SJSA1 (cell line): ENCODE data around the gene AMER2. TPM values are rescaled to one million over a fixed set of nuclear protein-coding genes. Genes with fewer than 3 reads are reported as not detected.
"Not testable (repeated sequence)": the region's sequence is repeated elsewhere in the genome, so short reads cannot be mapped to it uniquely, and the experiment has no call there.

ENCODE experiments used
- DNase-seq, 2 experiments: peaks; one replicate each; pipeline ENCODE4 v3.0.0-alpha.2; 2015 to 2020; ENCODE audit warnings: low spot score in 2 of 2, low read depth in 1 of 2
- H3K27ac ChIP-seq: fragments of 250-450 bp; sonication (Bioruptor Pico); 2 replicates; pipeline ENCODE4 v1.5.1; 2020; ENCODE audit warnings: mild to moderate bottlenecking, moderate library complexity
- H3K27me3 ChIP-seq: fragments of 250-450 bp; sonication (Bioruptor Pico); replicated peaks from 2 replicates; pipeline ENCODE4 v1.5.1; 2020; ENCODE audit warnings: mild to moderate bottlenecking, moderate library complexity
- H3K36me3 ChIP-seq: fragments of 250-450 bp; sonication (Bioruptor Pico); 2 replicates; pipeline ENCODE4 v1.5.1; 2020; ENCODE audit warnings: mild to moderate bottlenecking
- H3K4me1 ChIP-seq: fragments of 250-450 bp; sonication (Bioruptor Pico); replicated peaks from 2 replicates; pipeline ENCODE4 v1.6.1; 2021; ENCODE audit warnings: mild to moderate bottlenecking
- H3K4me3 ChIP-seq: fragments of 250-450 bp; sonication (Bioruptor Pico); 2 replicates; pipeline ENCODE4 v1.5.1; 2020; ENCODE audit warnings: mild to moderate bottlenecking
- H3K9me3 ChIP-seq: fragments of 250-450 bp; sonication (Bioruptor Pico); replicated peaks from 2 replicates; pipeline ENCODE4 v1.5.1; 2020; ENCODE audit warnings: mild to moderate bottlenecking
- total RNA-seq: library from RNA; depleted of rRNA; stranded (reverse); fragments of >200 nt; shearing (Covaris generic); gene quantifications from 2 replicates; pipeline ENCODE4 v1.2.3, GENCODE V29; 2014

AMER2 gene
- total RNA-seq, 1 experiment from 2014 or later = not detected

GRCh38 chr13:25177012-25177411, 4.9 kb upstream of the AMER2 start:
- peaks cover 16% of the 10 kb centered on the region for H3K27me3 ChIP-seq
- no peak for DNase-seq
- H3K4me3 ChIP-seq = no peak overlapping the region
- no peaks in the 10 kb centered on the region for H3K9me3 ChIP-seq
- no peak overlapping the region for H3K27ac ChIP-seq
- H3K4me1 ChIP-seq = no peaks in the 10 kb centered on the region
- H3K36me3 ChIP-seq = no peaks in the 10 kb centered on the region

GRCh38 chr13:25175431-25175830, 3.3 kb upstream of the AMER2 start:
- no peaks in the 10 kb centered on the region for H3K36me3 ChIP-seq
- no peak overlapping the region for H3K4me3 ChIP-seq
- H3K9me3 ChIP-seq = no peaks in the 10 kb centered on the region
- no peak overlapping the region for H3K27ac ChIP-seq
- H3K27me3 ChIP-seq = peaks cover 30% of the 10 kb centered on the region
- peaks cover 9% of the 10 kb centered on the region; the same call in 1 of the 2 replicates for H3K4me1 ChIP-seq
- no peak for DNase-seq

GRCh38 chr13:25175026-25175425, 2.9 kb upstream of the AMER2 start:
- H3K4me1 ChIP-seq = peaks cover 9% of the 10 kb centered on the region; the same call in 1 of the 2 replicates
- H3K36me3 ChIP-seq = no peaks in the 10 kb centered on the region
- H3K9me3 ChIP-seq = no peaks in the 10 kb centered on the region
- DNase-seq = no peak
- H3K27ac ChIP-seq = no peak overlapping the region
- H3K4me3 ChIP-seq = no peak overlapping the region
- peaks cover 34% of the 10 kb centered on the region for H3K27me3 ChIP-seq

DNA sequence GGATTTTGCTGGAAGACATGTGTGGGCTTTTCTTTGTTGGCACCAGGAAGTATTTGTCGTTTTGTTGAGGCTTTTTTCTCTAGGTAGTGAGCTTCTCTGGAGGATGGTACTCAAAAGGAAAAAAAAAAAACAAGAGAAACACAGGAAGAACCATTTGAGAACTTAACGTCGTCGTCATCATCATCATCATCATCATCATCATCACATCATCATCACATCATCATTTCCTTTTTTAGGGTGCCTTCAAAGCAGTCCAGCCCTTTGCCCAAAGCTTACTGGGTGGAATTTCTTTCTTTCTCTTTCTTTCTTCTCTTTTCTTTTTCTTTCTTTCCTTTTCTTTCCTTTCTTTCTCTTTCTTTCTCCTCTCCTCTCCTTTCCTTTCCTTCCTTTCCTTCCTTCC, 2.2 kb upstream of the AMER2 start:
- Histone ChIP-seq H3K27ac (no peak overlapping the region), H3K4me1 (peaks cover 9% of the 10 kb centered on the region; the same call in 1 of the 2 replicates), H3K36me3 (no peaks in the 10 kb centered on the region), H3K27me3 (peaks cover 40% of the 10 kb centered on the region), H3K4me3 (no peak overlapping the region), H3K9me3 (no peaks in the 10 kb centered on the region)
- no peak for DNase-seq

DNA sequence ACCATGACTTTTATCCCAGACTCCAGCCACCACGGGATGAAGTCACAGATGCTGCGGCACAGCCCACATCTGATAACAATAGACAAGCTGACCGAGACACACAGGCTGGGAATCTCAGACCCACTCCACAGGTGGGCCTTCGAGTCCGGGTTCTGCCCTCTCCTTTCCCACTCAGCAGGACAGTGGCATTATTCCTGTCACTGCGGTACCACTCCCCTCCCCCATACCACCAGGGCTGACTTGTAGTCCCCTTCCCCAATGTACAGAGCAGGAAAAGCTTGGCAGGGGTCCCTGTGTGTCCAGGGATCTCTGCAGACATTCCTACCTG, 179 bp upstream of the AMER2 start:
- peaks cover 9% of the 10 kb centered on the region; the same call in 1 of the 2 replicates for H3K4me1 ChIP-seq
- no peaks in the 10 kb centered on the region for H3K36me3 ChIP-seq
- H3K9me3 ChIP-seq = no peaks in the 10 kb centered on the region
- no peak for DNase-seq
- H3K27ac ChIP-seq = no peak overlapping the region
- peaks cover 52% of the 10 kb centered on the region for H3K27me3 ChIP-seq
- H3K4me3 ChIP-seq = no peak overlapping the region

DNA sequence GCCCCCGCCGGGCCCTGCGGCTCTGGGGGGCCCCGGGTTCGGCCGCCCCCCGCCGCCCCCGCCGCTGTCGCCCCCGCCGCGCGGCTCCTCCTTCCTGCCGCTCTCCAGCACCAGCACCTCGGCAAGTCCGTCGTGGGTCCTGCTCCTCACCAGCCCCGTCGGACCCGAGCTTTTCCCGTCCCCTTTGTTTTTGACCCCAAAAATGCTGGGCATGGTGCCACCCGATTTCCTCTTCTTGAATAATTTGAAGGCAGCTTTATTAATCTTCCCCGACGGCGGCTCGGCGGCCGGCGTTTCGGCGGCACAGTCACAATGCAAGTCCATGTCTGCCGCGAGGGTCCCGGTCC, 945 bp downstream of the AMER2 start:
- Histone ChIP-seq H3K27ac (no peak overlapping the region), H3K4me1 (peaks cover 9% of the 10 kb centered on the region; the same call in 1 of the 2 replicates), H3K9me3 (no peaks in the 10 kb centered on the region), H3K27me3 (peaks cover 56% of the 10 kb centered on the region), H3K4me3 (no peak overlapping the region), H3K36me3 (no peaks in the 10 kb centered on the region)
- no peak for DNase-seq

GRCh38 chr13:25170554-25171111, 1.5 kb downstream of the AMER2 start:
- Histone ChIP-seq H3K27ac (no peak overlapping the region), H3K36me3 (no peaks in the 10 kb centered on the region), H3K9me3 (no peaks in the 10 kb centered on the region), H3K4me3 (no peak overlapping the region), H3K4me1 (peaks cover 9% of the 10 kb centered on the region; the same call in 1 of the 2 replicates), H3K27me3 (peaks cover 56% of the 10 kb centered on the region)
- no peak for DNase-seq

DNA sequence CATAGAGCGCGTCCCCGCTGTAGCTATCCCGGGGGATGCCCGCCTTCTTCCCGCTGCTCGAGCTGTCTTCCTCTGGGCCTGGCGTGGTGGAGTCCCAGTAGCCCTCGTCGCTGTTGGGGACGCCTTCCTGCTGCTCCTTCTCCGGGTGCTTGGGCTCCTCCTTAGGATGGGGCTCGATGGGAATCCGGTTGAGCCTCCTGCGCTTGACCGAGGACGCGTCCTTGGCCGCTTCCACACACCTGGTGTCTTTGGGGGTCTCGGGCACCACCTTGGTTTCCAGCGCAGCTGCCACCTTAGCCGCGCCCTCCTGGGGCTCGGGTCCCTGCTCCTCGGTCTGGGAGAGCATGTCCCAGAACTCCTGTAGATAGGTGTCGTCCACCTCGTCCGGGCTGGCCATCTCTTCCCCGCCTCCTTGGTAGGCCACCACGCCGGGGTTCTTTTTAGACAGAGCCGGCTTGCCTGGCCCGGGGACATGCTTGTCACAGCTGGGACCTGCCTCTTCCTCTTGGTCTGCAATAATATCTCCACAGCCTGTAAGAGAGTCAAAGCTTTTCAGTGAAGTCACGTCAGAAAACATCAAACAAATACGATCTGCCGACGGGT, 2.0 kb downstream of the AMER2 start:
- no peak overlapping the region for H3K4me3 ChIP-seq
- peaks cover 56% of the 10 kb centered on the region for H3K27me3 ChIP-seq
- H3K4me1 ChIP-seq = peaks cover 9% of the 10 kb centered on the region; the same call in 1 of the 2 replicates
- H3K9me3 ChIP-seq = no peaks in the 10 kb centered on the region
- no peak overlapping the region for H3K27ac ChIP-seq
- no peaks in the 10 kb centered on the region for H3K36me3 ChIP-seq
- no peak for DNase-seq

- H3K27me3 ChIP-seq = peaks cover 56% of the 10 kb centered on the region
- H3K27ac ChIP-seq = no peak overlapping the region
- DNase-seq = no peak
- peaks cover 9% of the 10 kb centered on the region; the same call in 1 of the 2 replicates for H3K4me1 ChIP-seq
- H3K36me3 ChIP-seq = no peaks in the 10 kb centered on the region
- H3K4me3 ChIP-seq = no peak overlapping the region
- no peaks in the 10 kb centered on the region for H3K9me3 ChIP-seq
Measured at GRCh38 chr13:25169356-25169755, 2.7 kb downstream of the AMER2 start.

DNA sequence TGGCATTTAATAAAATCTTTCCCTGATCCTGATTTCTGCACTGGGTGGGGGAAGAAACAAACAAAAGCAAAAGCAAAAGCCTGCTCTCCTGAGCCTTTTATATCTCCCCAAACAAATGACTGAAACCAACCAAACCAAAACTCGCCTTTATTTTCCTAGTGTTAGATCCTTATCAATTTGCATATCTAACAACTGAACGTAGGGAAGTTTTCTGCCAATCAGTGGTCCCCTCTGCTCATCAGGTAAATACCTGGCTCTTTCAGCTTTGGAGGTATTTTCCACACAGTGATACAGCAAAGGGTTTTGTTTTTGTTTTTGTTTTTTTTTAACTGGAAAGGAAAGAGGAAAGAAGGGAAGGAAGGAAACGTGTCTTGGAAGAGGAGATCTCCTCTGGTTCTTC, 3.3 kb downstream of the AMER2 start:
- no peak for DNase-seq
- Histone ChIP-seq H3K4me3 (no peak overlapping the region), H3K4me1 (peaks cover 9% of the 10 kb centered on the region; the same call in 1 of the 2 replicates), H3K27me3 (peaks cover 53% of the 10 kb centered on the region), H3K9me3 (no peaks in the 10 kb centered on the region), H3K27ac (no peak overlapping the region), H3K36me3 (no peaks in the 10 kb centered on the region)

- no peak for DNase-seq
- Histone ChIP-seq H3K27me3 (peaks cover 46% of the 10 kb centered on the region), H3K9me3 (no peaks in the 10 kb centered on the region), H3K4me3 (no peak overlapping the region), H3K27ac (no peak overlapping the region), H3K36me3 (no peaks in the 10 kb centered on the region), H3K4me1 (peaks cover 9% of the 10 kb centered on the region; the same call in 1 of the 2 replicates)
Measured at GRCh38 chr13:25167382-25168174, 4.5 kb downstream of the AMER2 start.

GRCh38 chr13:25166306-25166705, 5.8 kb downstream of the AMER2 start:
- Histone ChIP-seq H3K4me3 (no peak overlapping the region), H3K27ac (no peak overlapping the region), H3K9me3 (no peaks in the 10 kb centered on the region), H3K27me3 (peaks cover 33% of the 10 kb centered on the region), H3K36me3 (no peaks in the 10 kb centered on the region), H3K4me1 (peaks cover 4% of the 10 kb centered on the region; the same call in 1 of the 2 replicates)
- no peak for DNase-seq

GRCh38 chr13:25165663-25166062, 6.4 kb downstream of the AMER2 start:
- Histone ChIP-seq H3K4me3 (no peak overlapping the region), H3K4me1 (0 out of 2 replicates have a peak, but pooled peaks cover under 1% of the 10 kb centered on the region), H3K27me3 (peaks cover 28% of the 10 kb centered on the region), H3K27ac (no peak overlapping the region), H3K36me3 (no peaks in the 10 kb centered on the region), H3K9me3 (no peaks in the 10 kb centered on the region)
- no peak for DNase-seq

GRCh38 chr13:25165163-25165562, 6.9 kb downstream of the AMER2 start:
- H3K4me3 ChIP-seq, H3K4me1 ChIP-seq: not testable (repeated sequence)

More at GRCh38 chr13:25165163-25165562, 6.9 kb downstream of the AMER2 start:
- DNase-seq, H3K27ac ChIP-seq, H3K9me3 ChIP-seq, H3K36me3 ChIP-seq: not testable (repeated sequence)
- peaks cover 23% of the 10 kb centered on the region for H3K27me3 ChIP-seq
